OCI-LY1 (cell line): ENCODE measurements around the gene PTPRJ.

Source experiments
- H2AFZ ChIP-seq: fragments of 200-600 bp; sonication (generic), shearing (Covaris generic); 2 replicates; pipeline ENCODE4 v1.6.0; 2014; ENCODE audit warnings: antibody characterized with exemption, mild to moderate bottlenecking, low read length
- H3F3A ChIP-seq: fragments of 200-600 bp; sonication (generic), shearing (Covaris generic); 2 replicates; pipeline ENCODE4 v1.6.0; 2014; ENCODE audit warnings: mild to moderate bottlenecking, antibody characterized with exemption, low read length, moderate library complexity; ENCODE audit not compliant: insufficient read depth
- H3K27ac ChIP-seq: fragments of 200-600 bp; sonication (generic); 2 replicates; pipeline ENCODE4 v1.5.1; 2014; ENCODE audit warnings: low read length, mixed run types, mild to moderate bottlenecking, low read depth; ENCODE audit not compliant: poor library complexity, severe bottlenecking
- H3K27me3 ChIP-seq: fragments of 200-600 bp; sonication (generic); 2 replicates; pipeline ENCODE4 v1.6.0; 2014; ENCODE audit warnings: antibody characterized with exemption, mild to moderate bottlenecking, low read length, moderate library complexity; ENCODE audit not compliant: insufficient read depth
- H3K36me3 ChIP-seq: fragments of 200-600 bp; sonication (generic); 2 replicates; pipeline ENCODE4 v1.6.1; 2014; ENCODE audit warnings: mild to moderate bottlenecking, antibody characterized with exemption, low read length, moderate library complexity, mixed read lengths; ENCODE audit not compliant: insufficient read depth
- H3K4me1 ChIP-seq: fragments of 200-600 bp; sonication (generic); 2 replicates; pipeline ENCODE4 v1.5.1; 2014; ENCODE audit warnings: mild to moderate bottlenecking, low read length, moderate library complexity; ENCODE audit not compliant: insufficient read depth, severe bottlenecking
- H3K4me2 ChIP-seq: fragments of 200-600 bp; sonication (generic), shearing (Covaris generic); 2 replicates; pipeline ENCODE4 v1.6.1; 2014; ENCODE audit warnings: low read length
- H3K4me3 ChIP-seq: fragments of 200-600 bp; sonication (generic); 2 replicates; pipeline ENCODE4 v1.5.1; 2014; ENCODE audit warnings: low read length, low read depth, mild to moderate bottlenecking, mixed read lengths; ENCODE audit not compliant: poor library complexity, severe bottlenecking
- H3K79me2 ChIP-seq: fragments of 200-600 bp; shearing (Covaris generic); 2 replicates; pipeline ENCODE4 v1.6.1; 2016; ENCODE audit warnings: mixed run types, low read length, mixed read lengths; ENCODE audit not compliant: insufficient read depth
- H3K9ac ChIP-seq: fragments of 200-600 bp; sonication (generic), shearing (Covaris generic); 2 replicates; pipeline ENCODE4 v1.6.1; 2014; ENCODE audit warnings: mild to moderate bottlenecking, low read length, mixed read lengths
- H3K9me2 ChIP-seq: fragments of 200-600 bp; sonication (generic), shearing (Covaris generic); 2 replicates; pipeline ENCODE4 v1.6.1; 2014; ENCODE audit warnings: low read depth, mild to moderate bottlenecking, low read length, mixed read lengths
- H3K9me3 ChIP-seq: fragments of 200-600 bp; shearing (Covaris generic); 2 replicates; pipeline ENCODE4 v1.6.1; 2014; ENCODE audit warnings: low read length, mixed read lengths
- H4K20me1 ChIP-seq: fragments of 200-600 bp; sonication (generic), shearing (Covaris generic); 2 replicates; pipeline ENCODE4 v1.6.0; 2016; ENCODE audit warnings: mild to moderate bottlenecking, low read length; ENCODE audit not compliant: insufficient read depth
- EZH2 ChIP-seq: fragments of 200-600 bp; sonication (generic), shearing (Covaris generic); IDR thresholded peaks from 2 replicates; pipeline ENCODE4 v1.8.0; 2017; ENCODE audit warnings: borderline replicate concordance, mixed run types, mild to moderate bottlenecking, antibody characterized with exemption, low read length, moderate library complexity, mixed read lengths
- TF ChIP-seq, protein P1 (sequence below): fragments of 200-600 bp; sonication (generic), shearing (Covaris generic); IDR thresholded peaks from 2 replicates; pipeline ENCODE4 v1.5.1; 2017; ENCODE audit warnings: mild to moderate bottlenecking, antibody characterized with exemption, low read length, moderate library complexity, mixed read lengths

PTPRJ gene

DNA sequence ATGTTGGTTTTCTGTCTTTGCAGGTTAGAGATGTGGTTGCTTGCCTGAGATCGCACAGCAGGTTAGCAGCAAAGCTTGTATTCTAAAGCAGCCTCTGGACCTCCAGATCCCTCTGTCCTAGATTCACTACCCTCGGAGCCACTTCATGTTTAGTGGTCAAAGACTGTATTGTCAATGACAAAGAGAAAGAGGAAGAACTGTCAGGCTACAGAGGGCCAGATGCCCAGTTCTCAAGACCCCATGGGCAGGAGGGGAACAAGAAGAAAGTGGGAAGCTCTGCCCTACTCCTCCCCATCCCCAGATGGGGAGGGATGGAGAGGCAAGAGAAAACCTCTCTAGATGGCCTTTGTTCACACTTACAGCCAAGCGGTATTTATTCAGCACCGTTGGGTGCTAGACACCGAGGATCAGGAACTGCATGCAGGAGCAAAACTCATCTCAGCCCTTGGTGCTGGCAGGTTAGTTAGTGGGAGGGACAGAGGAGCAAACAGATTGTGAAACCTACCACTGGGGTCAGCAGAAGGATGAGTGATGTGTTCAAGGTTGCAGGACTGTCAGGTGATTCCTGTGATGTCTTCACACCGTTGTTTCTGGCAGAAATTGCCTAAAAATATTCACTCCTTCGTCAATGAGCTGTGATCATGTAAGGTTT, 38.3 kb upstream of the PTPRJ start:
- no peaks in the 10 kb centered on the region for H3K27me3 ChIP-seq
- peaks cover 75% of the 10 kb centered on the region for H3K4me1 ChIP-seq
- TF ChIP-seq, protein P1, sequence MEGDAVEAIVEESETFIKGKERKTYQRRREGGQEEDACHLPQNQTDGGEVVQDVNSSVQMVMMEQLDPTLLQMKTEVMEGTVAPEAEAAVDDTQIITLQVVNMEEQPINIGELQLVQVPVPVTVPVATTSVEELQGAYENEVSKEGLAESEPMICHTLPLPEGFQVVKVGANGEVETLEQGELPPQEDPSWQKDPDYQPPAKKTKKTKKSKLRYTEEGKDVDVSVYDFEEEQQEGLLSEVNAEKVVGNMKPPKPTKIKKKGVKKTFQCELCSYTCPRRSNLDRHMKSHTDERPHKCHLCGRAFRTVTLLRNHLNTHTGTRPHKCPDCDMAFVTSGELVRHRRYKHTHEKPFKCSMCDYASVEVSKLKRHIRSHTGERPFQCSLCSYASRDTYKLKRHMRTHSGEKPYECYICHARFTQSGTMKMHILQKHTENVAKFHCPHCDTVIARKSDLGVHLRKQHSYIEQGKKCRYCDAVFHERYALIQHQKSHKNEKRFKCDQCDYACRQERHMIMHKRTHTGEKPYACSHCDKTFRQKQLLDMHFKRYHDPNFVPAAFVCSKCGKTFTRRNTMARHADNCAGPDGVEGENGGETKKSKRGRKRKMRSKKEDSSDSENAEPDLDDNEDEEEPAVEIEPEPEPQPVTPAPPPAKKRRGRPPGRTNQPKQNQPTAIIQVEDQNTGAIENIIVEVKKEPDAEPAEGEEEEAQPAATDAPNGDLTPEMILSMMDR = peak; percentile 9; the same call in 1 of the 2 replicates
- no peak for TF ChIP-seq EZH2

GRCh38 chr11:47943721-47944586, 36.4 kb upstream of the PTPRJ start:
- H3K36me3 ChIP-seq = no peaks in the 10 kb centered on the region
- no peak overlapping the region for H3K4me3 ChIP-seq
- H3K9me3 ChIP-seq = no peaks in the 10 kb centered on the region
- H4K20me1 ChIP-seq = no peaks in the 10 kb centered on the region
- H3K9ac ChIP-seq = no peak overlapping the region
- H3K27ac ChIP-seq = peak overlapping the region; percentile 64
- H3K4me1 ChIP-seq = peaks cover 67% of the 10 kb centered on the region
- TF ChIP-seq, protein P1 = no peak
- no peak for TF ChIP-seq EZH2
- no peaks in the 10 kb centered on the region for H3K79me2 ChIP-seq
- H3K4me2 ChIP-seq = no peak overlapping the region; the same call in 1 of the 2 replicates
- H2AFZ ChIP-seq = no peak overlapping the region
- H3F3A ChIP-seq = no peaks in the 10 kb centered on the region
- no peaks in the 10 kb centered on the region for H3K27me3 ChIP-seq
- no peaks in the 10 kb centered on the region for H3K9me2 ChIP-seq

More for the DNA sequence above, 38.3 kb upstream of the PTPRJ start:
- Histone ChIP-seq H3F3A (no peaks in the 10 kb centered on the region), H3K27ac (peak overlapping the region; percentile 79), H3K36me3 (no peaks in the 10 kb centered on the region), H3K9me2 (no peaks in the 10 kb centered on the region), H3K4me2 (peak overlapping the region; percentile 56), H3K79me2 (no peaks in the 10 kb centered on the region), H3K9me3 (no peaks in the 10 kb centered on the region), H3K9ac (peak overlapping the region; percentile 39), H4K20me1 (no peaks in the 10 kb centered on the region), H2AFZ (0 out of 2 replicates have a peak overlapping the region, but pooled peaks have one; percentile 1), H3K4me3 (peak overlapping the region; percentile 8)

DNA sequence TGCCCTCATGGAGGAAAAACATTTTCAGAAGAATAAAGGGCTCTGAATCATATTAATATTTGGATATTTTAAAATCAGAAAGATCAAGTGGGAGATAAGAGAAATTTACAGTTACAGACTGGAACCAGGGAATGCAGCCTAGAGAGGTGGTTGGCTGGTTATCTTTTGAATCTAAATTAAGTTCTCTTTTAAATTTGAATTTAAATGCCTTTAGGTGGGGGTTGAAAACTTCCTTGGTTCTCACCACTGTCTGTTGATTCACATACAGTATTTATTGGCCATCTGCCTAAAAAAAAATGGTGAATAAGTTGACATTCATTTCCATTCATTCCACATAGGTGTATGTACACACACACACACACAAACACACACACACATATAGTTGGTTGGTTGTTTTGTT, 35.7 kb upstream of the PTPRJ start:
- Histone ChIP-seq H3K79me2 (no peaks in the 10 kb centered on the region), H3K4me1 (peaks cover 67% of the 10 kb centered on the region), H3K4me3 (no peak overlapping the region), H3F3A (no peaks in the 10 kb centered on the region), H2AFZ (no peak overlapping the region), H3K9me2 (no peaks in the 10 kb centered on the region), H3K9ac (no peak overlapping the region), H3K36me3 (no peaks in the 10 kb centered on the region), H3K9me3 (no peaks in the 10 kb centered on the region), H3K27me3 (no peaks in the 10 kb centered on the region), H4K20me1 (no peaks in the 10 kb centered on the region), H3K4me2 (no peak overlapping the region), H3K27ac (peak overlapping the region; percentile 64)
- no peak for TF ChIP-seq EZH2
- TF ChIP-seq, protein P1 = no peak
